Neural cell (in vitro differentiated cells): ENCODE measurements around the gene MGST3. TPM values are rescaled to one million over a fixed set of nuclear protein-coding genes. Genes with fewer than 3 reads are reported as not detected.

Source experiments
- H2AFZ ChIP-seq: fragments of 200-600, 300-800 bp; sonication (generic), shearing (Covaris generic); 2 replicates; pipeline ENCODE4 v1.6.0; 2014; ENCODE audit warnings: low read depth, mild to moderate bottlenecking, antibody characterized with exemption, low read length, moderate library complexity
- H3F3A ChIP-seq: fragments of 200-600 bp; shearing (Covaris generic); 2 replicates; pipeline ENCODE4 v1.6.1; 2016; ENCODE audit warnings: mild to moderate bottlenecking, moderate library complexity, mixed read lengths, antibody characterized with exemption, low read length; ENCODE audit not compliant: insufficient read depth, poor library complexity, severe bottlenecking
- H3K27ac ChIP-seq: fragments of 200-600, 300-800 bp; sonication (generic), shearing (Covaris generic); 2 replicates; pipeline ENCODE4 v1.5.1; 2014; ENCODE audit warnings: mild to moderate bottlenecking, low read length, moderate library complexity
- H3K27me3 ChIP-seq: fragments of 300-800, 200-600 bp; sonication (generic), shearing (Covaris generic); 2 replicates; pipeline ENCODE4 v1.6.0; 2014; ENCODE audit warnings: mild to moderate bottlenecking, low read depth, low read length, moderate library complexity; ENCODE audit not compliant: insufficient read depth
- H3K36me3 ChIP-seq: fragments of 300-800, 200-600 bp; sonication (generic), shearing (Covaris generic); 2 replicates; pipeline ENCODE4 v1.5.1; 2014; ENCODE audit warnings: mild to moderate bottlenecking, antibody characterized with exemption, low read length, moderate library complexity; ENCODE audit not compliant: insufficient read depth
- H3K4me2 ChIP-seq: fragments of 300-800, 200-600 bp; sonication (generic), shearing (Covaris generic); 2 replicates; pipeline ENCODE4 v1.6.0; 2014; ENCODE audit warnings: mild to moderate bottlenecking, low read length
- H3K4me3 ChIP-seq: fragments of 300-800, 200-600 bp; sonication (generic), shearing (Covaris generic); 2 replicates; pipeline ENCODE4 v1.5.1; 2014; ENCODE audit warnings: mild to moderate bottlenecking, low read length, moderate library complexity
- H3K79me2 ChIP-seq: fragments of 200-600 bp; shearing (Covaris generic); replicated peaks from 2 replicates; pipeline ENCODE4 v1.6.0; 2014; ENCODE audit warnings: mild to moderate bottlenecking, low read length, moderate library complexity; ENCODE audit not compliant: insufficient read depth
- H3K9ac ChIP-seq: fragments of 300-800, 200-600 bp; sonication (generic), shearing (Covaris generic); 2 replicates; pipeline ENCODE4 v1.6.1; 2016; ENCODE audit warnings: mild to moderate bottlenecking, low read length, mixed read lengths
- H3K9me2 ChIP-seq: fragments of 200-600 bp; shearing (Covaris generic); 2 replicates; pipeline ENCODE4 v1.6.1; 2016; ENCODE audit warnings: mild to moderate bottlenecking, low read length, mixed read lengths; ENCODE audit not compliant: insufficient read depth
- H3K9me3 ChIP-seq: fragments of 200-600, 300-800 bp; sonication (generic), shearing (Covaris generic); 2 replicates; pipeline ENCODE4 v1.6.1; 2016; ENCODE audit warnings: mild to moderate bottlenecking, mixed run types, low read length, moderate library complexity, mixed read lengths
- H4K20me1 ChIP-seq: fragments of 200-600 bp; shearing (Covaris generic); 2 replicates; pipeline ENCODE4 v1.6.1; 2016; ENCODE audit warnings: mild to moderate bottlenecking, mixed run types; ENCODE audit not compliant: insufficient read depth
- CTCF ChIP-seq: fragments of 450-650 bp; IDR thresholded peaks from 2 replicates; pipeline ENCODE4 v1.5.1; 2014; ENCODE audit warnings: antibody characterized with exemption, mild to moderate bottlenecking, moderate library complexity; ENCODE audit not compliant: poor library complexity, severe bottlenecking
- EP300 ChIP-seq: fragments of 450-650 bp; conservative IDR thresholded peaks from 2 replicates; pipeline ENCODE4 v1.6.1; 2014; ENCODE audit warnings: antibody characterized with exemption, mild to moderate bottlenecking, moderate library complexity; ENCODE audit not compliant: poor library complexity, severe bottlenecking
- EZH2 ChIP-seq: fragments of 200-600, 300-800 bp; shearing (Covaris generic), sonication (generic); IDR thresholded peaks from 2 replicates; pipeline ENCODE4 v1.6.1; 2014; ENCODE audit warnings: antibody characterized with exemption, low read length, borderline replicate concordance, mild to moderate bottlenecking; ENCODE audit not compliant: insufficient read depth, poor library complexity, severe bottlenecking
- MXI1 ChIP-seq: fragments of 450-650 bp; conservative IDR thresholded peaks from 2 replicates; pipeline ENCODE4 v1.6.1; 2014; ENCODE audit warnings: antibody characterized with exemption, mild to moderate bottlenecking; ENCODE audit not compliant: poor library complexity, severe bottlenecking
- POLR2AphosphoS5 ChIP-seq: IDR thresholded peaks from 2 replicates; pipeline ENCODE4 v1.6.1; 2012
- RAD21 ChIP-seq: fragments of 450-650 bp; conservative IDR thresholded peaks from 2 replicates; pipeline ENCODE4 v1.6.1; 2014; ENCODE audit warnings: antibody characterized with exemption, mild to moderate bottlenecking, moderate library complexity
- REST ChIP-seq: IDR thresholded peaks from 2 replicates; pipeline ENCODE4 v1.6.1; 2012; ENCODE audit warnings: borderline replicate concordance
- SMC3 ChIP-seq: fragments of 450-650 bp; conservative IDR thresholded peaks from 2 replicates; pipeline ENCODE4 v1.6.1; 2014; ENCODE audit warnings: antibody characterized with exemption, mild to moderate bottlenecking, moderate library complexity; ENCODE audit not compliant: poor library complexity
- TAF1 ChIP-seq: IDR thresholded peaks from 2 replicates; pipeline ENCODE4 v1.6.1; 2012; ENCODE audit warnings: low read depth
- polyA plus RNA-seq: library from polyadenylated mRNA; depleted of rRNA; stranded (reverse); fragments of >200 nt; gene quantifications from 2 replicates; pipeline ENCODE4 v1.2.3, GENCODE V29; 2014

The MGST3 gene
- polyA plus RNA-seq, 1 donor from 2014 or later = 219 TPM

- H3K4me3 ChIP-seq = no peak overlapping the region
- no peaks in the 10 kb centered on the region for H3F3A ChIP-seq
- no peaks in the 10 kb centered on the region for H3K36me3 ChIP-seq
- H3K4me2 ChIP-seq = no peak overlapping the region
- no peak overlapping the region for H3K9ac ChIP-seq
- no peaks in the 10 kb centered on the region for H4K20me1 ChIP-seq
- no peaks in the 10 kb centered on the region for H3K9me2 ChIP-seq
- H3K9me3 ChIP-seq = no peaks in the 10 kb centered on the region
- H3K27ac ChIP-seq = no peak overlapping the region
- no peaks in the 10 kb centered on the region for H3K27me3 ChIP-seq
- no peak for TF ChIP-seq SMC3
- TF ChIP-seq CTCF = no peak
- TF ChIP-seq RAD21 = no peak
- no peak for TF ChIP-seq POLR2AphosphoS5
- TF ChIP-seq REST = no peak
- no peak for TF ChIP-seq EZH2
- TF ChIP-seq MXI1 = no peak
- no peak for TF ChIP-seq EP300
- no peak for TF ChIP-seq TAF1
- H2AFZ ChIP-seq = no peak overlapping the region
- H3K79me2 ChIP-seq = peaks cover 5% of the 10 kb centered on the region
Observed at GRCh38 chr1:165634154-165634921, 3.3 kb downstream of the MGST3 start.

DNA sequence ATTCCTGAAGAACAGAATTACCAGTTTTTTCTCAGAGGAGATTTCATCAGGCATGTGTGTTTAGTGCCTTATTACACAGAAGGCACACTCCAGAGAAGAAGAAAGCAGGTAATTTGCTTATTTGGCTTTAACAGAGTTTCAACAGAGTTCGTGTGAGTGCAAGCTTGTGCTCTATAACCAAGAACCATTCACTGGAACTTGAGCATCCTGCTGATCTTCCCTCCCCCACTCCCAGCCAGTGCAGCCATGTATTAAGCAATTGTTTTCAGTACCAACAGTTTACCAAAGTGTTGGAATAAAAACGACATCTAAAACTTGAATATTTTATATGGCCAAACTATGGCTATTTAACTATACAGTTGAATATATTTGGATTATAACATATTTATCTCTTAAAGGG lies 4.3 kb downstream of the MGST3 start:
- Histone ChIP-seq H3K27me3 (no peaks in the 10 kb centered on the region), H3K79me2 (peaks cover 5% of the 10 kb centered on the region), H3K9me3 (no peaks in the 10 kb centered on the region), H2AFZ (no peak overlapping the region), H3F3A (no peaks in the 10 kb centered on the region), H3K36me3 (no peaks in the 10 kb centered on the region), H3K4me3 (no peak overlapping the region), H4K20me1 (no peaks in the 10 kb centered on the region), H3K9me2 (no peaks in the 10 kb centered on the region), H3K9ac (no peak overlapping the region), H3K27ac (no peak overlapping the region), H3K4me2 (no peak overlapping the region)
- TF ChIP-seq SMC3 = no peak
- TF ChIP-seq RAD21 = no peak
